ENCODE data around the gene TCP11L2. TPM values are rescaled to one million over a fixed set of nuclear protein-coding genes. Genes with fewer than 3 reads are reported as not detected.

The TCP11L2 gene
- total and polyA plus RNA-seq, 2 of the 4 experiments (the other 2 are of a cell fraction) = 7.3 to 32.8 TPM

DNA sequence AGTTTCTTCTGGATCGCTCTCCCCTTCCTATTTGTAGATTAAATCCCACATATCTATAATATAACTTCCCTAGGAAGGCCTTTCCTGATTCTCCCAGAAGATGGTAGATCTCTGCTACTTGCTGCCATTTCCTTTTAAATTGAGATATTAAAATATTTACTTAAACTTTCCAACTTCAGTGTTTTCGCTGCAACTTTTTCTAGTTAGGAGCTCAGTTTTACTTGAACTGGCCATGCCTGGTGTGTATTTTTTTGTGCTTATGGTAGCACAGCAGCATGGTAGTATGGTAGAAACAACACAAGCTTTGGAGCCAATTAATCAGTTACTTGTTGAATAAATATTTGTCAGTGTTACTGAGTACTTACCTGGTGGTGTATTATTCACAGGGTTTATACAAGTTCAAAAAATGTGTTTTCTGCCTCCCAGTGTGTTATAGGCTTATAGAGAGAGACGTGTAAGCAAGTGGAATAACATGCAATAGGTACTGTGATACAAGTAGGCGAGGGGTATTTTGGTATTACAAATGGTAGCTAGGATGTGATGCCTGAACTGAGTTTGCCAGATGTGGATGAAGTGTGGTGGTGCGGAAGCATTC lies 58.0 kb downstream of the TCP11L2 start (continued):
- no peak for TF ChIP-seq MAFK (IDR thresholded peaks at IDR 0.05; ENCODE audit: low read depth, low read length)
- no peak for TF ChIP-seq POLR2A (IDR thresholded peaks at IDR 0.05; ENCODE audit: low read depth, low read length)
- no peak for TF ChIP-seq MAZ (IDR thresholded peaks at IDR 0.05; ENCODE audit: borderline replicate concordance, low read depth, low read length)
- TF ChIP-seq MXI1 (IDR thresholded peaks at IDR 0.05; ENCODE audit: borderline replicate concordance, low read depth, low read length) = no peak

DNA sequence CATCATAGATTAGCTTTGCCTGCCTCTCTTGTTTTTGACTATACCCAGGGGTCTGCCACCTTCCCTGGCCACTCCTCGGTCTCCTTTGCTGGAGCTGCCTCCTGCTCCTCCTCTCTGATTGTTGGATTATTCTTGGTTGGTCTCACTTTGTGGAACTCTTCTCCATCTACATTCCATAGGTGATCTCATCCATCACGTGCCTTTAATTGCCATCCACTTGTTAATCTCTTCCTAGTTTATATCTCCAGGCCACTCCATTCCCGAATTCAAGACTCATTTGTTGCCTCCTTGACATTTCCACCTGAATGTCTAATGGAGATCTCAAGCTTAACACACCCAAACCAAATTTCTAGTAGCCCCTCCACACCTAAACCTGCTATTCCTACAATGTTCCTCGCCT lies 60.4 kb downstream of the TCP11L2 start:
- Histone ChIP-seq H3K79me1 (ENCODE audit: low read depth in 1 of 2, low read length in 2 of 2) (peaks cover 31 to 47% of the 10 kb centered on the region in 2 experiments), H3K4me3 (ENCODE audit: insufficient read depth, low read depth, low read length) (no peak overlapping the region), H2BK120ac (ENCODE audit: low read depth, low read length) (no peak overlapping the region), H3K9ac (ENCODE audit: low read depth, low read length) (no peak overlapping the region), H3K9me3 (ENCODE audit: control insufficient read depth, insufficient read depth, low read length) (no peaks in the 10 kb centered on the region), H3K18ac (ENCODE audit: low read depth, low read length) (no peak overlapping the region), H3K14ac (replicated peaks; ENCODE audit: low read depth, low read length) (no peak overlapping the region), H3K4ac (ENCODE audit: low read depth, low read length) (no peak overlapping the region), H3K4me2 (ENCODE audit: low read depth, low read length) (no peak overlapping the region), H4K5ac (ENCODE audit: low read depth, low read length) (no peak overlapping the region), H3K56ac (ENCODE audit: extremely low read depth, insufficient read depth, low read length) (no peak overlapping the region), H2BK5ac (ENCODE audit: low read depth, low read length, poor library complexity, severe bottlenecking) (no peak overlapping the region), H2AK9ac (replicated peaks; ENCODE audit: low read depth, low read length, poor library complexity) (no peak overlapping the region), H3K27me3 (ENCODE audit: control insufficient read depth, insufficient read depth, low read length) (no peaks in the 10 kb centered on the region), H2BK15ac (ENCODE audit: low read depth, low read length) (no peak overlapping the region), H4K91ac (ENCODE audit: insufficient read depth, low read depth, low read length) (no peak overlapping the region), H3K27ac (ENCODE audit: insufficient read depth, low read length) (no peak overlapping the region), H4K8ac (ENCODE audit: low read depth in 2 of 2, low read length in 2 of 2) (no peak overlapping the region), H2AFZ (replicated peaks; ENCODE audit: low read length, poor library complexity) (no peak overlapping the region), H2BK20ac (ENCODE audit: low read depth, low read length) (no peak overlapping the region), H3K9me1 (ENCODE audit: insufficient read depth, low read length) (peaks cover 4% of the 10 kb centered on the region; the same call in 1 of the 2 replicates), H4K20me1 (ENCODE audit: insufficient read depth, low read length) (no peaks in the 10 kb centered on the region), H3K23ac (ENCODE audit: low read depth, low read length) (no peak overlapping the region), H2AK5ac (ENCODE audit: low read depth, low read length) (no peak overlapping the region), H3K4me1 (ENCODE audit: control insufficient read depth, insufficient read depth, low read length) (peaks cover 3% of the 10 kb centered on the region; the same call in 1 of the 2 replicates), H3K36me3 (ENCODE audit: control insufficient read depth, insufficient read depth, low read length) (peaks cover 4% of the 10 kb centered on the region)
- dilution Hi-C loops (cut with HindIII; ENCODE audit: low sequenced_read_pairs, unreplicated experiment) (no loop called here), intact Hi-C loops (cut with micrococcal nuclease) (no loop called here), in situ Hi-C loops (cut with MboI; ENCODE audit: low sequenced_read_pairs) (loop anchor here (25.0 kb wide), 1 partner anchor 951 kb away; no protein-coding TSS in a partner anchor)
- CTCF ChIA-PET = interaction anchor here (1.5 kb wide), 1 partner anchor 479 kb away, joined by 4 read pairs; no protein-coding TSS in a partner anchor
- 89% methylated on average over 2 of the region's 4 CpGs; no CpG with 5 or more reads in 1 of the 2 experiments for WGBS, 2 experiments (ENCODE audit: extremely low coverage in 2 of 2, insufficient read length in 1 of 2)
- ATAC-seq (ENCODE audit: low read depth) (no peak), DNase-seq (no peak)
- POLR2A ChIA-PET (ENCODE audit: unreplicated experiment) = no interaction called here
- no TSS peak for BruUV-seq (replicated peaks)
- TF ChIP-seq SMC3 (IDR thresholded peaks at IDR 0.05; ENCODE audit: low read depth, low read length) = no peak
- TF ChIP-seq, protein P1, sequence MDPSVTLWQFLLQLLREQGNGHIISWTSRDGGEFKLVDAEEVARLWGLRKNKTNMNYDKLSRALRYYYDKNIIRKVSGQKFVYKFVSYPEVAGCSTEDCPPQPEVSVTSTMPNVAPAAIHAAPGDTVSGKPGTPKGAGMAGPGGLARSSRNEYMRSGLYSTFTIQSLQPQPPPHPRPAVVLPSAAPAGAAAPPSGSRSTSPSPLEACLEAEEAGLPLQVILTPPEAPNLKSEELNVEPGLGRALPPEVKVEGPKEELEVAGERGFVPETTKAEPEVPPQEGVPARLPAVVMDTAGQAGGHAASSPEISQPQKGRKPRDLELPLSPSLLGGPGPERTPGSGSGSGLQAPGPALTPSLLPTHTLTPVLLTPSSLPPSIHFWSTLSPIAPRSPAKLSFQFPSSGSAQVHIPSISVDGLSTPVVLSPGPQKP (IDR thresholded peaks at IDR 0.05; ENCODE audit: borderline replicate concordance, low read depth, low read length) = no peak
- TF ChIP-seq BHLHE40 (IDR thresholded peaks at IDR 0.05; ENCODE audit: low read depth, low read length) = no peak
- TF ChIP-seq NFE2L2 (IDR thresholded peaks at IDR 0.05; ENCODE audit: low read depth, low read length) = no peak
- no peak for TF ChIP-seq FOS (IDR thresholded peaks at IDR 0.05; ENCODE audit: low read depth, low read length)
- TF ChIP-seq RAD21 (IDR thresholded peaks at IDR 0.05; ENCODE audit: low read length) = no peak
- TF ChIP-seq, protein P2, sequence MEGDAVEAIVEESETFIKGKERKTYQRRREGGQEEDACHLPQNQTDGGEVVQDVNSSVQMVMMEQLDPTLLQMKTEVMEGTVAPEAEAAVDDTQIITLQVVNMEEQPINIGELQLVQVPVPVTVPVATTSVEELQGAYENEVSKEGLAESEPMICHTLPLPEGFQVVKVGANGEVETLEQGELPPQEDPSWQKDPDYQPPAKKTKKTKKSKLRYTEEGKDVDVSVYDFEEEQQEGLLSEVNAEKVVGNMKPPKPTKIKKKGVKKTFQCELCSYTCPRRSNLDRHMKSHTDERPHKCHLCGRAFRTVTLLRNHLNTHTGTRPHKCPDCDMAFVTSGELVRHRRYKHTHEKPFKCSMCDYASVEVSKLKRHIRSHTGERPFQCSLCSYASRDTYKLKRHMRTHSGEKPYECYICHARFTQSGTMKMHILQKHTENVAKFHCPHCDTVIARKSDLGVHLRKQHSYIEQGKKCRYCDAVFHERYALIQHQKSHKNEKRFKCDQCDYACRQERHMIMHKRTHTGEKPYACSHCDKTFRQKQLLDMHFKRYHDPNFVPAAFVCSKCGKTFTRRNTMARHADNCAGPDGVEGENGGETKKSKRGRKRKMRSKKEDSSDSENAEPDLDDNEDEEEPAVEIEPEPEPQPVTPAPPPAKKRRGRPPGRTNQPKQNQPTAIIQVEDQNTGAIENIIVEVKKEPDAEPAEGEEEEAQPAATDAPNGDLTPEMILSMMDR (conservative IDR thresholded peaks at IDR 0.05; ENCODE audit: low read depth, low read length) = no peak
- TF ChIP-seq RFX5 (IDR thresholded peaks at IDR 0.05; ENCODE audit: low read depth, low read length) = no peak
- no peak for TF ChIP-seq POLR2A (IDR thresholded peaks at IDR 0.05; ENCODE audit: low read depth, low read length)
- no peak for TF ChIP-seq RCOR1 (IDR thresholded peaks at IDR 0.05; ENCODE audit: insufficient replicate concordance, low read length)
- no peak for TF ChIP-seq CHD1 (IDR thresholded peaks at IDR 0.05; ENCODE audit: low read depth, low read length)
- TF ChIP-seq MAFK (IDR thresholded peaks at IDR 0.05; ENCODE audit: low read depth, low read length) = no peak
- TF ChIP-seq MAZ (IDR thresholded peaks at IDR 0.05; ENCODE audit: borderline replicate concordance, low read depth, low read length) = no peak

Data from IMR-90 (cell line).